Diencephalon (tissue), 1 donor: ENCODE measurements around the gene ZNF230. TPM values are rescaled to one million over a fixed set of nuclear protein-coding genes. Genes with fewer than 3 reads are reported as not detected.

Experiments
- small RNA-seq: library from RNA; depleted of rRNA; stranded (forward); fragments of <200 nt; gene quantifications from one replicate; pipeline ENCODE3, GENCODE V24; 2014
- total RNA-seq: library from RNA; depleted of rRNA; stranded (reverse); fragments of >200 nt; gene quantifications from one replicate; pipeline ENCODE4 v1.2.3, GENCODE V29; 2014

Gene ZNF230
- total RNA-seq = 8.1 TPM

GRCh38 chr19:44002566-44003460, at the start of gene ZNF230:
TSS of gene ZNF230 (plus strand) at chr19:44002957. CDS start at chr19:44007079, 4,122 bp downstream.

GRCh38 chr19:43983912-43984686, 18.7 kb upstream of the ZNF230 start, which contains the start of gene ZNF155:
TSS of gene ZNF155 (plus strand) at chr19:43984188. CDS start at chr19:43988544, 4,356 bp downstream.

GRCh38 chr19:44025217-44025936, 22.6 kb downstream of the ZNF230 start, which contains the start of gene ZNF222:
TSS of gene ZNF222 (plus strand) at chr19:44025379. CDS start at chr19:44025437, 58 bp downstream.

GRCh38 chr19:44051650-44052402, 49.1 kb downstream of the ZNF230 start, which contains the start of gene ZNF223:
TSS of gene ZNF223 (plus strand) at chr19:44052036. CDS start at chr19:44055177, 3,141 bp downstream.

Small RNA genes within 50 kb of the gene (small RNA-seq; reads per million reads assigned to genes)
- not detected for gene AC006213.5

Other genes with a start within 250 kb of the ZNF230 start
- gene SMG9, start 248.0 kb upstream of the ZNF230 start, total RNA-seq = 13.4 TPM
- gene KCNN4, start 222.0 kb upstream of the ZNF230 start, total RNA-seq = not detected
- 6.7 TPM for gene LYPD5, start 200.5 kb upstream of the ZNF230 start, total RNA-seq
- 36.2 TPM for gene ZNF283, start 175.6 kb upstream of the ZNF230 start, total RNA-seq
- 9.5 TPM for gene ZNF404, start 119.0 kb upstream of the ZNF230 start, total RNA-seq
- 25.6 TPM for gene ZNF45, start 67.7 kb upstream of the ZNF230 start, total RNA-seq
- 20.3 TPM for gene ZNF221, start 51.7 kb upstream of the ZNF230 start, total RNA-seq
- 13.8 TPM for gene ZNF155, start 18.8 kb upstream of the ZNF230 start, total RNA-seq
- 17.3 TPM for gene ZNF222, start 22.4 kb downstream of the ZNF230 start, total RNA-seq
- gene ZNF223, start 49.1 kb downstream of the ZNF230 start, total RNA-seq = 12.0 TPM
- gene ZNF284, start 69.2 kb downstream of the ZNF230 start, total RNA-seq = 9.9 TPM
- gene ZNF224, start 91.4 kb downstream of the ZNF230 start, total RNA-seq = 46.1 TPM
- gene ZNF225, start 110.4 kb downstream of the ZNF230 start, total RNA-seq = 12.5 TPM
- 19.6 TPM for gene ZNF234, start 138.6 kb downstream of the ZNF230 start, total RNA-seq
- 53.1 TPM for gene ZNF226, start 162.1 kb downstream of the ZNF230 start, total RNA-seq
- gene ZNF227, start 209.6 kb downstream of the ZNF230 start, total RNA-seq = 39.2 TPM